ENCODE results near the gene TNS2. TPM values are rescaled to one million over a fixed set of nuclear protein-coding genes. Genes with fewer than 3 reads are reported as not detected.

Gene TNS2
- total RNA-seq, 2 donors from 2014 or later = 1.2 to 2.1 TPM

- ATAC-seq = peak in 1 of 2 donors; percentile 23
- no peak for DNase-seq (ENCODE audit: low spot score in 2 of 2)
- no peak overlapping the region for H3K27ac Mint-ChIP-seq
- H3K36me3 Mint-ChIP-seq = no peaks in the 10 kb centered on the region
- H3K9me3 Mint-ChIP-seq = no peaks in the 10 kb centered on the region
Observed at GRCh38 chr12:53061404-53062010, 11.6 kb downstream of the TNS2 start.

GRCh38 chr12:53062011-53062961 is 12.4 kb downstream of the TNS2 start:
- no peak overlapping the region for H3K27ac Mint-ChIP-seq
- H3K36me3 Mint-ChIP-seq = no peaks in the 10 kb centered on the region
- H3K9me3 Mint-ChIP-seq = no peaks in the 10 kb centered on the region
- DNase-seq (ENCODE audit: low spot score in 2 of 2) (peak in 1 of 2 donors; percentile 53), ATAC-seq (no peak)

- Mint-ChIP-seq H3K36me3 (no peaks in the 10 kb centered on the region), H3K27ac (no peak overlapping the region), H3K9me3 (no peaks in the 10 kb centered on the region)
- DNase-seq (ENCODE audit: low spot score in 2 of 2) (no peak), ATAC-seq (no peak)
Observed at GRCh38 chr12:53062977-53063707, 13.3 kb downstream of the TNS2 start.

GRCh38 chr12:53063708-53064612 is 14.1 kb downstream of the TNS2 start:
- H3K9me3 Mint-ChIP-seq = no peaks in the 10 kb centered on the region
- H3K27ac Mint-ChIP-seq = no peak overlapping the region
- no peaks in the 10 kb centered on the region for H3K36me3 Mint-ChIP-seq
- peak in 1 of 2 donors; percentile 49 for DNase-seq (ENCODE audit: low spot score in 2 of 2)
- no peak for ATAC-seq

- Mint-ChIP-seq H3K27ac (peak overlapping the region in 1 of 2 donors; percentile 73), H3K9me3 (no peaks in the 10 kb centered on the region), H3K36me3 (no peaks in the 10 kb centered on the region)
- ATAC-seq = no peak
- DNase-seq (ENCODE audit: low spot score in 2 of 2) = no peak
Observed at GRCh38 chr12:53064613-53065436, 15.0 kb downstream of the TNS2 start.

GRCh38 chr12:53065470-53065869 is 15.6 kb downstream of the TNS2 start:
- DNase-seq (ENCODE audit: low spot score in 2 of 2) (no peak), ATAC-seq (no peak)
- Mint-ChIP-seq H3K9me3 (no peaks in the 10 kb centered on the region), H3K27ac (no peak overlapping the region), H3K36me3 (no peaks in the 10 kb centered on the region)

GRCh38 chr12:53065975-53066931 is 16.4 kb downstream of the TNS2 start:
- DNase-seq (ENCODE audit: low spot score in 2 of 2) (peak; percentile 49 to 75), ATAC-seq (peak; percentile 74 to 83)
- H3K9me3 Mint-ChIP-seq = no peaks in the 10 kb centered on the region
- peak overlapping the region; percentile 1 to 38 for H3K27ac Mint-ChIP-seq
- no peaks in the 10 kb centered on the region for H3K36me3 Mint-ChIP-seq

- peak overlapping the region; percentile 1 to 77 for H3K27ac Mint-ChIP-seq
- H3K9me3 Mint-ChIP-seq = no peaks in the 10 kb centered on the region
- no peak for DNase-seq (ENCODE audit: low spot score in 2 of 2)
- ATAC-seq = peak; percentile 11 to 24
- H3K36me3 Mint-ChIP-seq = no peaks in the 10 kb centered on the region
Observed at GRCh38 chr12:53067074-53067992, 17.5 kb downstream of the TNS2 start.

- ATAC-seq = no peak
- peak overlapping the region in 1 of 2 donors; percentile 74 for H3K27ac Mint-ChIP-seq
Observed at GRCh38 chr12:53067993-53068770, 18.3 kb downstream of the TNS2 start.

GRCh38 chr12:53068811-53069585 is 19.1 kb downstream of the TNS2 start:
- Mint-ChIP-seq H3K27ac (peak overlapping the region in 1 of 2 donors; percentile 74), H3K9me3 (no peaks in the 10 kb centered on the region), H3K36me3 (no peaks in the 10 kb centered on the region)
- no peak for ATAC-seq
- DNase-seq (ENCODE audit: low spot score in 2 of 2) = no peak

More at GRCh38 chr12:53067993-53068770, 18.3 kb downstream of the TNS2 start:
- no peak for DNase-seq (ENCODE audit: low spot score in 2 of 2)
- no peaks in the 10 kb centered on the region for H3K36me3 Mint-ChIP-seq
- H3K9me3 Mint-ChIP-seq = no peaks in the 10 kb centered on the region

- peaks cover 0 to 7% of the 10 kb centered on the region in 2 donors for H3K36me3 Mint-ChIP-seq
- H3K27ac Mint-ChIP-seq = peak overlapping the region; percentile 39 to 68
- H3K9me3 Mint-ChIP-seq = no peaks in the 10 kb centered on the region
- DNase-seq (ENCODE audit: low spot score in 2 of 2) (no peak), ATAC-seq (no peak)
Observed at GRCh38 chr12:53069621-53070410, 20.0 kb downstream of the TNS2 start.

All from activated naive CD4-positive, alpha-beta T cell treated with anti-CD3 and anti-CD28 coated beads, Interleukin-2, amount 50 U/mL, for 72 hours (primary cell).